GM12873 (cell line): ENCODE data around the gene UBXN7.

Source experiments
- TF ChIP-seq, protein P1 (sequence below): IDR thresholded peaks from 2 replicates; pipeline ENCODE4 v1.5.1; 2012; ENCODE audit warnings: low read depth, mild to moderate bottlenecking, moderate library complexity, low read length, control low read depth; ENCODE audit not compliant: insufficient read depth; ENCODE audit errors: missing control alignments

Gene UBXN7, protein sequence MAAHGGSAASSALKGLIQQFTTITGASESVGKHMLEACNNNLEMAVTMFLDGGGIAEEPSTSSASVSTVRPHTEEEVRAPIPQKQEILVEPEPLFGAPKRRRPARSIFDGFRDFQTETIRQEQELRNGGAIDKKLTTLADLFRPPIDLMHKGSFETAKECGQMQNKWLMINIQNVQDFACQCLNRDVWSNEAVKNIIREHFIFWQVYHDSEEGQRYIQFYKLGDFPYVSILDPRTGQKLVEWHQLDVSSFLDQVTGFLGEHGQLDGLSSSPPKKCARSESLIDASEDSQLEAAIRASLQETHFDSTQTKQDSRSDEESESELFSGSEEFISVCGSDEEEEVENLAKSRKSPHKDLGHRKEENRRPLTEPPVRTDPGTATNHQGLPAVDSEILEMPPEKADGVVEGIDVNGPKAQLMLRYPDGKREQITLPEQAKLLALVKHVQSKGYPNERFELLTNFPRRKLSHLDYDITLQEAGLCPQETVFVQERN

DNA sequence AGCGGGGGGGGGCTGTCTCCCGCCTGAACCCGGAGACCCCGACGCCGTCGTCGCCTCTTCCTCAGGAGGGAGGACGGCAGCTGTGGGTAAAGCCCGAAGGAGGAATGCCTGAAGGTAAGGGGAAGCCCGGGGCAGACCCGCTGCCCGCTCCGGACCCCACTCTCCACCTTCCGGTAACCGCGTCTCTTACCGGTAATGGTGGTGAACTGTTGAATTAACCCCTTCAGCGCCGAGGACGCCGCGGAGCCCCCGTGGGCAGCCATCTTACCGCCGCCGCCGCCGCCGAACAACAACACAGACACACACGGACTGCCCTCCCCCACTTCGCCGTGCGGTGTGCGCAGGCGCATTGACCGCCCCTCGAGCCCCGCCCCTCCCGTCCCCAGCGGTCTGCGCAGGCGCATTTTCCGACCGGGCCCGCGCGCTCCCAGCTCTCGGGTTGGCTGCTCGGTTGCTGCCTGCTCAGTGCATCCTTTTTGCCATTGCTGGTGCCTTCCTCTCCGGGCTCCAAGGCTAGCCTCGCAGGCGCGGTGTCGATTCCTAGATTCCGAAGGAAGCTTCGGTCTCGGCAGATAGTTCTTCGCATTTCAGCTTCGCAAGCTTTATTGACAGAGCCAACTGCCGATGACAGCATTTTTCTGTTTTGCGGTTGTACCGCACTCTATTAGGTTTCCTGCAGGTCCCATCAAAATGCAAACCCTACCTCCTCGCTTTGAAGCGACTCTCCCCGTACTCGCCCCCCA is at the start of gene UBXN7:
TSS of gene UBXN7 (minus strand) at position 291 of the 743 bp plus-strand sequence. CDS start at position 263, 28 bp downstream.
- TF ChIP-seq, protein P1, sequence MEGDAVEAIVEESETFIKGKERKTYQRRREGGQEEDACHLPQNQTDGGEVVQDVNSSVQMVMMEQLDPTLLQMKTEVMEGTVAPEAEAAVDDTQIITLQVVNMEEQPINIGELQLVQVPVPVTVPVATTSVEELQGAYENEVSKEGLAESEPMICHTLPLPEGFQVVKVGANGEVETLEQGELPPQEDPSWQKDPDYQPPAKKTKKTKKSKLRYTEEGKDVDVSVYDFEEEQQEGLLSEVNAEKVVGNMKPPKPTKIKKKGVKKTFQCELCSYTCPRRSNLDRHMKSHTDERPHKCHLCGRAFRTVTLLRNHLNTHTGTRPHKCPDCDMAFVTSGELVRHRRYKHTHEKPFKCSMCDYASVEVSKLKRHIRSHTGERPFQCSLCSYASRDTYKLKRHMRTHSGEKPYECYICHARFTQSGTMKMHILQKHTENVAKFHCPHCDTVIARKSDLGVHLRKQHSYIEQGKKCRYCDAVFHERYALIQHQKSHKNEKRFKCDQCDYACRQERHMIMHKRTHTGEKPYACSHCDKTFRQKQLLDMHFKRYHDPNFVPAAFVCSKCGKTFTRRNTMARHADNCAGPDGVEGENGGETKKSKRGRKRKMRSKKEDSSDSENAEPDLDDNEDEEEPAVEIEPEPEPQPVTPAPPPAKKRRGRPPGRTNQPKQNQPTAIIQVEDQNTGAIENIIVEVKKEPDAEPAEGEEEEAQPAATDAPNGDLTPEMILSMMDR, result no peak

DNA sequence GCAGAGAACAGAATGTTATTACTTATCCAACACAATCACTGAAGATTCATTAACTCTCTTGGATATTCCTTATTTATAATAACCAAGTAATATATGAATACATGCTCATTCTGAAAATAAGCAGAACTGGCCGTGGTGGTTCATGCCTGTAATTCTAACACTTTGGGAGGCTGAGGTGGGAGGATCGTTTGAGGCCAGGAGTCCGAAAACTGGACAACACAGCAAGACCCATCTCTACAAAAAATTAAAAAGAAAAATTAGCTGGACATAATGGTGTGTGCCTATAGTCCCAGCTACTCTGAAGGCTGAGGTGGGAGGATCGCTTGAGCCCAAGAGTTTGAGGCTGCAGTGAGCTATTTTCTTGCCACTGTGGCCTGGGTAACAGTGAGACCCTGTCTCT is 45.5 kb upstream of the UBXN7 start:
- TF ChIP-seq, protein P1, result no peak

DNA sequence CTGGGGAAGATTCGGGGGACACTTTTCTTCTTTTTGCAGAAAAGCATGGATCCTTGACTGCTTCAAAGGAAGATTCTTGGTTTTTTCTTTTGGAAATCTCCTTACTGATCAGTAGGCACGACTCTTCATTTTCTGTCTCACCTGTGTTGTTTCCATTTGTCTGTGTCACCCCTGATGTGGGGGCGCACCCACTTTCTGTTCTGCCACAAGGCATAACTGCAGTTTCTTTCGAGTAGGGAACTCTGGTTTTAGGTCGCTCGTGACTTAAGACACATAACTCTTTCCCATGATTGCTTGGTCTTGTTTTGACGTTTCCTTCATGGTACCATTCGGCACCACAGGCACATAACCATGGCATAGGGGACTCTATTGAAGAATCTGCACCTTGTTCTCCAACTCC is 40.1 kb upstream of the UBXN7 start:
- TF ChIP-seq, protein P1, result no peak

DNA sequence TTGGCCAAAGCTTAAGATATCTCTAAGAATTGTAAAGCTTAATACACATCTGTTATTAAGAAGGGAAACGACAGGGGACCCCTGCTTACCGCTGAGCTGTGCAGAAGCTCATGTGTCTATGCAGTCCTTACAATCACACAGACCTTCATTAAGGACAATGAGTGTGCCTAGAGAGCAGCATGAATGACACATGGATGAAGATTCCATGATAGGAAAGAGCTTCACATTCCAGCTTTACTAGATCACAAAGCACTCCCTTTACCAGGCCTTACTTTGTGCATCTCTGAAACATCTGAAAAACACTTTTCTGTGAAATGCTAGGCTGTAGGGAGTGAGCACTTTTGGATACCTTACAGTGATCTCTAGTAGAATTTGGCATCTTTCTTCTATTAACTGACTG is 39.3 kb upstream of the UBXN7 start:
- TF ChIP-seq, protein P1, result no peak

DNA sequence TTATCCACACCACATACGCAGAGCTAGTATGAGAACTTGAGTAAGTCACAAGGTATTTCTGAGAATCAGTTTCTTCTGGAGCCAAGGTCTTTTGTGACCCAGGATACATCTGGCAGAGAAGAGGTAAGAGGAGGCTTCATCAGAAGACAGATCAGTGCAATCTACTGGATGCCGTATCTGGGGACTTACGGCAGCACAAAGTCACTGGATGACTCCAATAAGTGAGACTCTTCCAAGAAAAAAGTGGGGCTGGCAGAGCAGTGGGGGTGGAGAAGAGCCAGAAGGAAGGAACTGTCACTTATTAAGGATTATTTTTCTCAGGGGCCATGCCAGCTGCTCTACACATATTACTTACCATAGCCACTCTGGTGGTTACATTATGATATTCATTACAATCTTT is 31.6 kb upstream of the UBXN7 start:
- TF ChIP-seq, protein P1, result no peak

DNA sequence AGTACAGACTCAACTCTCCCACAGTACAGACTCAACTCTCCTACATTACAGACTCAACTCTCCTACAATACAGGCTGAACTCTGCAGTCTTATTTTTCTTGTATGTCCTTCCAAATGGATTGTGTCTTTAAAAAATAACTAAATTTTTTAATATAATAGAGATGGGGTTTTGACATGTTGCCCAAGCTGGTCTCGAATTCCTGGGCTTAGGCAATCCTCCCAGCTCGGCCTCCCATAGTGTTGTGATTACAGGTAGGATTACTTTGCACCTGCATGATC is 31.2 kb upstream of the UBXN7 start:
- TF ChIP-seq, protein P1, result no peak

DNA sequence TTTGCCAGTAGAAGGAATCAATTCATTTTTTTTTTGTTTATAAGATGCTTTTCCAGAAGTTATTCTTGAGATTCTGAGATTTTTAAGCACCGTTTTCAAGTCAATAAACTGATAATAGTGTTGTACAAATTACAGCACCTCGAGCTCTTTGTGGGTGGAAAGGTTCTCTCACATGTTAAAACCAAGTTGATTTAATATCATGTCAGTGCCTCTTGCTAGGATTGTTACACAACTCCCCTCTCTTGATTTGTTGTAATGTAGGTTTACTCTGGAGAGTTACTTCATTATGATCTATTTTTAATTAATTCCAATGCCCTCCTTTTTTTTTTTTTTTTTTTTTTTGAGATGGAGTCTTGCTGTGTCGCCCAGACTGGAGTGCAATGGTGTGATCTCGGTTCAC is 25.8 kb upstream of the UBXN7 start:
- TF ChIP-seq, protein P1, result no peak
